Measurements from ENCODE around the gene ZFAND3.

DNA sequence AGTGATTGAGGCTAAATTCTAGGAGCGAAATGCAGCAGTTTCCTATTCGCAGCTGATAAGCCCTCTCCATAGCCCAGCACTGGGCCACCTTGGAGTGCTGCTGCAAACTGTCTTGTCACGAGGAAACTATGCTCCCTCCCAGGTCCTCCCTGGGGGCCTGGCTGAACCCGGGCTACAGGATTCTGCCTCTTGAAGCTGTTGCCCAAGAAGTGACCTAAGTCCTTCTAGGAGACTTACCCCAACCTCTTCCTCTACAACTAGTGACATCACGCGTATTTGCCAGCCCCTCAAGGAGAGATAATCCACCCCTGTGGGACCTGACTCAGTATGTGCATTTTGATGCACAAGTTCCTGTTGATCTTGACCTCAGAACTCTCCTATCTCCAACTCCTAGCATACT is 26.5 kb upstream of the ZFAND3 start:
- TF ChIP-seq, protein P1, sequence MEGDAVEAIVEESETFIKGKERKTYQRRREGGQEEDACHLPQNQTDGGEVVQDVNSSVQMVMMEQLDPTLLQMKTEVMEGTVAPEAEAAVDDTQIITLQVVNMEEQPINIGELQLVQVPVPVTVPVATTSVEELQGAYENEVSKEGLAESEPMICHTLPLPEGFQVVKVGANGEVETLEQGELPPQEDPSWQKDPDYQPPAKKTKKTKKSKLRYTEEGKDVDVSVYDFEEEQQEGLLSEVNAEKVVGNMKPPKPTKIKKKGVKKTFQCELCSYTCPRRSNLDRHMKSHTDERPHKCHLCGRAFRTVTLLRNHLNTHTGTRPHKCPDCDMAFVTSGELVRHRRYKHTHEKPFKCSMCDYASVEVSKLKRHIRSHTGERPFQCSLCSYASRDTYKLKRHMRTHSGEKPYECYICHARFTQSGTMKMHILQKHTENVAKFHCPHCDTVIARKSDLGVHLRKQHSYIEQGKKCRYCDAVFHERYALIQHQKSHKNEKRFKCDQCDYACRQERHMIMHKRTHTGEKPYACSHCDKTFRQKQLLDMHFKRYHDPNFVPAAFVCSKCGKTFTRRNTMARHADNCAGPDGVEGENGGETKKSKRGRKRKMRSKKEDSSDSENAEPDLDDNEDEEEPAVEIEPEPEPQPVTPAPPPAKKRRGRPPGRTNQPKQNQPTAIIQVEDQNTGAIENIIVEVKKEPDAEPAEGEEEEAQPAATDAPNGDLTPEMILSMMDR (IDR thresholded peaks at IDR 0.05), result no peak
- TF ChIP-seq POLR2A (IDR thresholded peaks at IDR 0.05), result no peak
- no peak for TF ChIP-seq EP300 (IDR thresholded peaks at IDR 0.05)
- TF ChIP-seq POLR2AphosphoS5 (IDR thresholded peaks at IDR 0.05), result no peak

Measured in upper lobe of left lung (tissue), 4 donors.